HTERT RPE-1 (cell line): ENCODE results near the gene ECI2.
"Not testable (repeated sequence)": the region's sequence is repeated elsewhere in the genome, so short reads cannot be mapped to it uniquely, and the experiment has no call there.

ENCODE experiments used
- in situ Hi-C: fragments of 300-500 bp; cut with MboI; formaldehyde crosslinking; loops from 4 replicates; pipeline ENCODE4 v1.14.3; 2020; ENCODE audit warnings: low sequenced_read_pairs

The ECI2 gene

GRCh38 chr6:4145083-4145482 is 9.7 kb upstream of the ECI2 start:
- in situ Hi-C loops: no loop called here

GRCh38 chr6:4139272-4139671 is 3.9 kb upstream of the ECI2 start:
- in situ Hi-C loops: no loop called here

GRCh38 chr6:4138186-4138585 is 2.8 kb upstream of the ECI2 start:
- in situ Hi-C loops: no loop called here

GRCh38 chr6:4136354-4136831 is 1.0 kb upstream of the ECI2 start:
- in situ Hi-C loops: no loop called here

GRCh38 chr6:4135665-4136353 is 434 bp upstream of the ECI2 start:
- in situ Hi-C loops: no loop called here

GRCh38 chr6:4133941-4134838 is 1.2 kb downstream of the ECI2 start:
- in situ Hi-C loops: no loop called here

- in situ Hi-C loops: no loop called here
Measured at GRCh38 chr6:4130357-4130987, 4.9 kb downstream of the ECI2 start.

GRCh38 chr6:4129446-4129845 is 5.9 kb downstream of the ECI2 start:
- in situ Hi-C loops: no loop called here

- in situ Hi-C loops: no loop called here
Measured at GRCh38 chr6:4128748-4129147, 6.6 kb downstream of the ECI2 start.

- in situ Hi-C loops: no loop called here
Measured at GRCh38 chr6:4128072-4128471, 7.3 kb downstream of the ECI2 start.

- in situ Hi-C loops: no loop called here
Measured at GRCh38 chr6:4125933-4126864, 9.2 kb downstream of the ECI2 start.

- in situ Hi-C loops: no loop called here
Measured at GRCh38 chr6:4125500-4125899, 9.9 kb downstream of the ECI2 start.

GRCh38 chr6:4124351-4124750 is 11.0 kb downstream of the ECI2 start:
- in situ Hi-C loops: no loop called here

- in situ Hi-C loops: no loop called here
Measured at GRCh38 chr6:4115741-4116140, 19.6 kb downstream of the ECI2 start.

- in situ Hi-C loops: no loop called here
Measured at GRCh38 chr6:4114123-4114522, 21.3 kb downstream of the ECI2 start.

- in situ Hi-C loops: no loop called here
Measured at GRCh38 chr6:4113649-4114048, 21.7 kb downstream of the ECI2 start.

GRCh38 chr6:4112366-4112765 is 23.0 kb downstream of the ECI2 start:
- in situ Hi-C loops: no loop called here

- in situ Hi-C loops: not testable (repeated sequence)
Measured at GRCh38 chr6:4109363-4109815, 26.0 kb downstream of the ECI2 start.

GRCh38 chr6:4108561-4109093 is 26.7 kb downstream of the ECI2 start:
- in situ Hi-C loops: no loop called here

- in situ Hi-C loops: no loop called here
Measured at GRCh38 chr6:4107873-4108272, 27.5 kb downstream of the ECI2 start.
